Non-pigmented ciliary epithelial cell (primary cell): ENCODE measurements around the gene RGCC.
"Not testable (repeated sequence)": the region's sequence is repeated elsewhere in the genome, so short reads cannot be mapped to it uniquely, and the experiment has no call there.

Experiments
- DNase-seq: peaks from one replicate; pipeline ENCODE4 v3.0.0-alpha.2; 2010; ENCODE audit warnings: low read depth

The RGCC gene, protein sequence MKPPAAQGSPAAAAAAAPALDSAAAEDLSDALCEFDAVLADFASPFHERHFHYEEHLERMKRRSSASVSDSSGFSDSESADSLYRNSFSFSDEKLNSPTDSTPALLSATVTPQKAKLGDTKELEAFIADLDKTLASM

GRCh38 chr13:41456768-41457588, at the start of gene RGCC:
Gene RGCC, plus strand, starts transcription at chr13:41457550. Its CDS starts 158 bp downstream, at chr13:41457708.
- DNase-seq: no peak

GRCh38 chr13:41408121-41408520, 49.2 kb upstream of the RGCC start:
- DNase-seq: no peak

GRCh38 chr13:41408746-41409145, 48.6 kb upstream of the RGCC start:
- no peak for DNase-seq

DNA sequence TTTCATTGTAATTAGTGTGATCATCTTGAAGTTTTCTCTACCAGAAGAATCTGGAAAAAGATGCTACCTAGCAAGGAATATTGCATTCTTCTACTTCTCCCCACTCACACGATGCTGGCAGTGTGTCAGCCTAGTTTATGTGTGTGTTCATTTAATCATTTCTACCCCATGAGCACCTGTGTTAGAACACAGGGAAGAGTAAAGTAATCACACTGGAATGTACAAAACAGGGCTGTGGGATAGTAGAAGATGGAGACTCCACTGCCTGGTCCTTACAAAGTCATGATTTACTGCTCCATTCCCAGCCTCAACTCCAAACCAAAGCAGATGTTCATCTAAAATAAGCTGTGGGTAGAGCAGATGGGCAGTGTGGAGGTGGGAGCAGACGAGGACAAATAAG, 47.7 kb upstream of the RGCC start:
- no peak for DNase-seq

DNA sequence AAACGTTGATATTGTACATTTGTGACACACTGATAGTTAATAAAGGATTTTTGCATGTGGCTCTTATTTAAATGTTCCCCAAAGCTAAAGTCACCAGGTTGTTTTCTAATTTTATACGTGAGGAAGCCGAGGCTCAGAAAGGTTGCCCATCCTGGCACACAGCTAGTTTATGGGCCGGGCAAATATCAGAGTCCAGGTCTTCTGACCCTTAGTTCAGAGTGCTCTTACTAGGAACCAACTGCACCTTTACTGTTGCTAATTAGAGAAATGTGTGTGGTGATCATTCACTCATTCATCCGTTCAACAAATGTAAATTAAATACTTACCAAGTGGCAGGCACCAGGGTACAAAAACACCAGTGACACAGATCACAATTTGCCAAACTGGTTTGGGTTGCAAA, 46.3 kb upstream of the RGCC start:
- DNase-seq: no peak

- DNase-seq: peak; percentile 50
These were observed 45.8 kb upstream of the RGCC start for GRCh38 chr13:41411522-41411921.

- DNase-seq: no peak
These were observed 43.5 kb upstream of the RGCC start for GRCh38 chr13:41413872-41414271.

- DNase-seq: no peak
These were observed 41.1 kb upstream of the RGCC start for GRCh38 chr13:41416276-41416675.

- DNase-seq: peak; percentile 90
These were observed 39.3 kb upstream of the RGCC start for GRCh38 chr13:41418027-41418426.

DNA sequence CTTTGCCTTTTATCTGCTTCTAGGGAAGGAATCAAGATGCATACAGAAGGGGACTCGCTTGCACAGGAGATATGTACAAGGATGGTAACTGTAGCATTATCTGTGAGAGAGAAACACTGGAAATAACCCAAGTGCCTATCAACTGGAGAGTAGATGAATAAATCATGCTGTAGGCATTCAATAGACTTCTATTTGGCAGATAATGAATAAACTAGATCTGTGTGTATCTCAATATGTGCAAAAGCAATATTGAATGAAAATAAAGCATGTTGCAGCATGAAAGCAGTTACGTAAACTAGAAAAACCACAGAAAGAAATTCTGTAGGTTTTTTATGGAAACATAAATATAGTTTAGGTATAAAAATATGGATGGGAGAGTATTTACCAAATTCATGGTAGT, 38.6 kb upstream of the RGCC start:
- no peak for DNase-seq

- DNase-seq: no peak
These were observed 38.1 kb upstream of the RGCC start for GRCh38 chr13:41419206-41419605.

GRCh38 chr13:41420146-41420545, 37.2 kb upstream of the RGCC start:
- no peak for DNase-seq

DNA sequence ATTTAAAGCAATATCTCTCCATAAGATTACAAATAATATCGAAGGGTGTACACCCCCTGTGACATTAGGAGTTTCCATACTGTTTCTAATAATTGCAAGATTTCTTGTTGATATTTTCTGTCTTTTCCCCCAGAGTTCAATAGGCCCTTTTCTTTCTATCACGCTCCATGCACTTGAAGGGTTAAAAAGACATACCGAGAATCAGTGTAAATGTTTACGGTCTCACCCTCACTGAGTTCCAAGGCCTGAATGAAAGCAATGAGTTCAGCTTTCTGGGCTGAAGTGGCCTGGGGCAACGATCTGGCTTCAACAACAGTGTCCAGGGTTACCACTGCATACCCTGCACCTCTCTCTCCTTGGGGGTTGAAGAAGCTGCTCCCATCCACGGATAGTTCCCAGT, 36.0 kb upstream of the RGCC start:
- DNase-seq: not testable (repeated sequence)

GRCh38 chr13:41421983-41422382, 35.4 kb upstream of the RGCC start:
- not testable (repeated sequence) for DNase-seq

DNA sequence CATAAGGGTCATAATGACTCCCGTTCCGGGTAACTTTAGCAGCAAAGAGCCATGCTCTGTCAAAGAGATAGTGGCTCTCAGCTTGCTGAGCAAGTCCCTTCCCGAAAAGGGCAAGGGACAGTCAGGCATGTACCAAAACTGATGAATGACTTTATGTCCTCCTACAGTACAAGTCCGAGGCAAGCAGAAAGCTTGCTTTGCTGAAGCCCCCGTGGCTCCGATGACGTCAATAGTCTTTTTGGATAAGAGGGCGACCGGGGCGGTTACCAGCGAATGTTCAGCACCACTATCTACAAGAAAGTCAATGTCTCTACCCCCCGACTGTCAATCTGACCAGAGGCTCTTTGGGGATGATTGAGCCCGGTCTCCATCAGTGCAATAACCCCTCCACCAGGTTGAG, 34.1 kb upstream of the RGCC start:
- not testable (repeated sequence) for DNase-seq

DNA sequence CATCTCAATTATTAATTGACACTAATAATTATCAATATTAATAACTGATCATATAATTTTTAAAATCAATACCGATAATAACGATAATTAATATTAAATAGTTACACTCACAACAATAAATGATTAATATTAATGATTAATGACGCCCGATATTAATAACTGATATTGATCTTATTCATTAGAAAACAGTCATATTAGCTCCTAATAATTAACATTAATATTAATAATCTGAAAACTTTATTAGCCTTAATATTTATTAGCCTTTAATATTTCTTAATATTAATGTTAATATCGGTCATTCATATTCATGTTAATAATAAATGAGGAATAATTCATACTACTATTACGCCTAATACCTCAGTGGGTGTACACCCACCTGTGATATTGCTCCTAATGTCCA, 32.7 kb upstream of the RGCC start:
- DNase-seq: not testable (repeated sequence)

DNA sequence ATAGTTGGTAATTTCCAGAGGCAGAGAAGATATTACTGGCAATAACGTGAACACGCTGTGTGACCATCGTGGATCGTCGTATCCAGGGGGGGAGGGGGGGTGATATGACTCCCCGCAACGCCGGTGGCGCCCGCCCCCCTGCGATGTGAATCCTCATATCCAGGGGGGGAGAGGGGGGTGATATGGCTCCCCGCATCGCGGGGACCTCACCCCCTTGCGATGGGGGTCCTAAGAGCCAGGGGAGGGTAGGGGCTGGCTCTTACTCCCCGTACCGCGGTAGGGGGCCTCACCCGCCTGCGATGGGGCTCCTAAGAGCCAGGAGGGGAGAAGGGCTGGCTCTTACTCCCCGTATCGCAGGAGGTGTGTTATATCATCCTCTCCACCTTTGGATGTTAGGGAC, 31.3 kb upstream of the RGCC start:
- no peak for DNase-seq

DNA sequence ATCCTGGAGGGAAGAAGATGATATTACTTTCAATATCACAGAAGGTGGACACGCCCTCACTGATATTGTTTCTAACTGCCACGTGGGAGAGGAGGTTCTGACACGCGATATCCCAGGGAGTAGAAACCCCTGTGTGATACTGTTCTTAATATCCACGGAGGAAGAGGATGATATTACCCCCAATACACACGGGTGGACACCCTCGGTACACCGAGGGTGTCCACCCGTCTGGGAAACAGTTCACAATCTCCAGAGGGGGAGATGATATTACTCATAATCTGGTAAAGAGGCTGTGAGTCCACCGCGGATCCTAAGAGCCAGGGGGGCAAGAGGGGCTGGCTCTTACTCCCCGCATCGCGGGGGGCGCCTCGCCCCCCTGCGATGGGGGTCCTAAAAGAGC, 29.7 kb upstream of the RGCC start:
- no peak for DNase-seq

GRCh38 chr13:41428155-41428554, 29.2 kb upstream of the RGCC start:
- DNase-seq: no peak

- DNase-seq: not testable (repeated sequence)
These were observed 23.3 kb upstream of the RGCC start for GRCh38 chr13:41434030-41434429.

- no peak for DNase-seq
These were observed 22.4 kb upstream of the RGCC start for GRCh38 chr13:41434831-41435520.

DNA sequence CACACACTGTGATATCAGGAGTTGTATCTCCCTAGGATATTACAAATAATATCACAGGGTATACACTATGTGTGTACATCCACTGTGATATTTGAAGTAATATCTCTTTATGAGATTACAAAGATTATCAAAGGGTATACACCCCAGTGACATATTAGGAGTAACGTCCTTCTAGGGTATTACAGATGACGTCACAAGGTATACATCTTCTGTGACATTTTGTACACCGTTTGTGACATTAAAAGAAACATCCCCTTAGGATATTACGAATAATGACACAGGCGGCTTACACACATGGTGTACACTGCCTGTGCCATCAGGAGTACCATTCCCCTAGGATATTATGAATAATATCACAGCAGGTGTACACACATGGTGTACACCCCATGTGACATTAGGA, 13.4 kb upstream of the RGCC start:
- DNase-seq: no peak

DNA sequence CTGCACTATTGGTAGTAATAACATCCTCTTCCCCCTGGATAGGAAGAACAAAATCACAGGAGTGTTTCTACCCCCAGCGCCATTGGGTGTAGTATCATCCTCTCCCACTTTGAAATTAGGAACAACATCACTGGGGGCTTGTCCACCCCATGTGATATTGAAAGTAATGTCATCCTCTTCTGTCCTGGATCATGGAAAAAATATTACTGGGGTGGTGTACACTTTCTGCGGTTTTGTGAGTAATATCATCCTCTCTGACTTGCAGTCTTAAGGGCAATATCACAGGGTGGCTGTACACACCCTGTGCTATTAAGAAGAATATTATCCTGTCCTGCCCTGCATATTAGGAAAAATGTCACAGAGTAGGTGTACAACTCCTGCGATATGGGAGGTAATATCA, 4.9 kb upstream of the RGCC start:
- no peak for DNase-seq
